ENCODE data around the gene ANP32A.

- TF ChIP-seq CTCF (IDR thresholded peaks at IDR 0.05 in 2 of 3, conservative IDR thresholded peaks at IDR 0.05 in 1 of 3; ENCODE audit: borderline replicate concordance in 1 of 3, insufficient read depth in 1 of 3, low read depth in 2 of 3, low read length in 2 of 3) (no peak), POLR2A (IDR thresholded peaks at IDR 0.05; ENCODE audit: borderline replicate concordance, extremely low read depth, insufficient read depth, insufficient read length) (no peak), ZNF274 (IDR thresholded peaks at IDR 0.05; ENCODE audit: low read depth, low read length) (no peak), POLR2AphosphoS5 (IDR thresholded peaks at IDR 0.05; ENCODE audit: low read depth, low read length) (peak; percentile 51), JUND (IDR thresholded peaks at IDR 0.05) (no peak), ATF3 (IDR thresholded peaks at IDR 0.05) (no peak)
These were observed 3.2 kb downstream of the ANP32A start for GRCh38 chr15:68817304-68818065.
